ENCODE results near the gene ASCC3.
A peak's percentile ranks its signal among the peaks of the same experiment; 100 is the strongest.
"Not testable (repeated sequence)": the region's sequence is repeated elsewhere in the genome, so short reads cannot be mapped to it uniquely, and the experiment has no call there.

ASCC3 gene

DNA sequence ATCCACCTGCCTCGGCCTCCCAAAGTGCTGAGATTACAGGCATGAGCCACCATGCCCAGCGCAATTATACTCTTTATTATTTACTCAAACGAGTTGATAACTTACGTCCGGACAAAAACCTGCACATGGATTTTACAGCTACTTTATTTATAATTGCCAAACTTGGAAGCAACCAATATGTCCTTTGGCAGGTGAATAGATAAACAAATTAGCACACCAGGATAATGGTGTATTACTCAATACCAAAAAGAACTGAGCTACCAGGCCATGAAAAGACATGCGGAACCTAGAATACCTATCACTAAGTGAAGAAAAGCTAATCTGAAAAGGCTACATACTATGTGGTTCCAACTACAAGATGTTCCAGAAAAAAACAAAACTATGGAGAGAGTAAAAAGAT is 168.1 kb downstream of the ASCC3 start:
- no peak for DNase-seq

DNA sequence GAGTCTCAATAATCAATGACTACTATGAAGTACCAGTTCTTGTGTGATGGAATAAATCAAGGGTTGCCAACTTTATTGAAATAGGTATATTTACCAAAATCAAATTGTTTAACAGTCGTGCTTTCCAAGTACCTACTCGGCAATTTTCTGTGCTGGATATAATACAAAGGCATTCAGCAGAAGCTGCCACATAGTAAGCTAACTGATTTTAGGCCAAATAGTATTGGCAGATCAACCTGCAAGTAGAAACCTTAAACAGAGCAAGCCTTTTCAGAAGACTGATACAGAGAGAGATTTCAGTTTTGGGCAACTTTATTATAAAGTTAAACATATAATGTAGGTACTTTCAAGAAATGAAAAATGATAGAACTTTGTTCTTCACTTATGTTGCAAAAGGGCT is 174.6 kb downstream of the ASCC3 start:
- no peak for DNase-seq

DNA sequence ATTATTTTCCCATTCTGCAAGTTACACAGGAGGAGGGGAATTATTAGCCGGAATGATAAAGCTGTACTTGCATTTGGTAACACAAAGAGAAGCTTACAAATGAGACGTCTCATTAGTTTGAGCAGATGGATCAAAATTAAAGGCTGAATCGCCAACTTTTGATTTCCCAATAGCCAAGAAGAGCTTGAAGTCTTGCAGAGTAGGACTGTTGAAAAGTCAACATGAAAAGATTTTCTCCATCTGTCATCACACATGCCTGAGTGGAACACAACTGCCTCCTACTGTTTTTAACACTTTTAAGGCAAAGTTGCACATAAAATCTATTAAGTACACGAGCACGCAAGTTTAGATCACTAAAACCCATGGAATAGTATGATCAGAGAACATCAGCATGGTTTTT is 176.2 kb downstream of the ASCC3 start:
- peak; percentile 67 for DNase-seq

DNA sequence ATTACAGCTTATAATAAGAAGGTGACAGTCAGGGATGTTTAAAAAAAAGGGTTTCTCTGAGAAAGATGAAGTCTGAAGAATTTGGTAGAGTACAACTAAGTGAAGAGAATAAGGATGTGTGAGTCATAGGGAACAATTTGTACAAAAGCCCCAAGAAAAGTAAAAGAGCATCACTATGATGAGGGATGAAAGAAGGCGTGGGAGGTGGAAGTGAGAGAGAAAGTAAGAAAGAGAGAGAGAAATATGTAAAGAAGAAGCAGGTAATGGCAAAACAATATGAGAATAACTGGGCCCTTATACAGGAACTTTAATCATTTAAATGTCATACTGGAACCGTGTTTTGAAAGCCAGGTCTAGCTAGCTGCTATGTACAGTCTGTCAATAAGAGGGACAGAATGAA is 179.4 kb downstream of the ASCC3 start:
- no peak for DNase-seq

DNA sequence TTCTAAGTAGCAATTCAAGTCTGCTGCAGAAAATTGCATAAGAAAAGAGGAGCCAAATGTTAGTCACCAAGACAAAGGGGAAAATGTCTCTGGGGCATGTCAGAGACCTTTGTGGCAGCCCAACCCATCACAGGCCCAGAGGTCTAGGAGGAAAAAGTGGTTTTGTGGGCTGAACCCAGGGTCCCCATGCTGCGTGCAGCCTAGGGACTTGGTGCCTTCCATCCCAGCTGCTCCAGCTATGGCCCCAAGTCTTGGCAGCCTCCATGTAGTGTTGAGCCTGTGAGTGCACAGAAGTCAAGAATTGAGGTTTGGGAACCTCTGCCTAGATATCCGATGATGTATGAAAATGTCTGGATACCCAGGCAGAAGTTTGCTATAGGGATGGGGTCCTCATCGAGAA is 181.1 kb downstream of the ASCC3 start:
- DNase-seq: no peak

DNA sequence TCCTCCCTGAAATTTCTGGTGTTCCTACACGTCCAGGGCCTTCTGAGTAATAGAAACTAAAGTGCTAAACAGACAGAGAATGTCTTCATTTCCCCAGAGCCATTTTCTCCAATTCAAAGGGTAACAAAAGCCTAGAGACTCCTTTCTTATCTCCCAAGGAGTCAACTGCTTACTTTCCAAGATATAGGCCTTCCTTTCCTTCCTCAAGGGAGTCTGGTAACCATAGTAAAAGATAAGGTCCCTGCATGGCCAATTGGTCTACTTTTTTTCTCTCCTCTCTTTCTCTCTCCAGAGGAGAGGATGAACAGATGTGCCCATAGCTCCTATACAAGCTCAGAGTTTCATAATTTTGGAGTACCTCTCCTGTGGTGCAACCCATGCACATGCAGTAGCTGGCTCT is 185.7 kb downstream of the ASCC3 start:
- DNase-seq: no peak

DNA sequence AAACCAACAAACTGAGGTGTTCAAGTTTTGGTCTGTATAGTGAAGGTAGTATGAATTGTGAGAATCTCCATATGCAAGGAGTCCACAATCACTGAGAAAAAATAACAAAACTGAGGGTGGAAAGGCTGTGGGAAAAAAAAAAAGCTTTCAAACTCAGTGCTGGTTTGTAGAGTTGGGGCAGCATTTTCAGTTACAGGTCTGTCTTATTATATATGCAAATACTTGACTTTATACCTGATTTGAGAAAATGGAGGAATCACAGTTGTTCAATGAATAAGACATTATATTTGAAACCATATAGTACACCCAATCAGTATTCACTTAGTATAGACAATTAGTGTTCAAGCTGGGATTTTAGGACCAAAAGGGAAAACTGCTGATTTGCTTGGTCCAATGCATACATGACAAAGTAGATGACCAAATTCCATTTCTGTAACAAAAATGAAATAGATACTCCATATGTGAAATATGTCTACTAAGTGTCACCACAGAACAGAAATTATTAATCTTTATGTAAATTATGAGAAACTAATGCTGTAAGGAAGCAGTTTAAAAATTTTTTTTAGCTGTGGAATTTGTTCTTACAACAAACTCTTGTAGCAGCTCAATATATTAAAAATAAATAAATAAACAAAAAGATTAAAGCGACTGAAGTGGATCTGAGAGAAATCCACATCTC is 187.7 kb downstream of the ASCC3 start:
- no peak for DNase-seq

DNA sequence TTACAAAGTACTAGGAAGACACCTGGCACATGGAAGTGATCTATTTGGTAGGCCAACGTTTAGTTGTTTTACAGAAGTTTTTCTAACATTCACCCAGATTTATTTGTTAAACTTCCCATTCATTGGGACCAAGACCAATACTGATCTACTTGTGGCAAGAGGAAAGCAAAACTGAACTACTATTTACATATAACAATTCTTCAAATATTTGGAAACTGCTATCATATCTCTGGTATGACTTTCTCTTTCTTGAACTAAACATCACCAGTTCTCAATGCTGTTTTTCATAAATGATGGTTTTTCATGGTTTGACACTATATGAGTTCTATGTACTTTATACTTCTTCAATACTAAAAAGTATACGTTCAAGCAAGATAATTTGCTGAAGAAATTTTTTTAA is 189.2 kb downstream of the ASCC3 start:
- no peak for DNase-seq

DNA sequence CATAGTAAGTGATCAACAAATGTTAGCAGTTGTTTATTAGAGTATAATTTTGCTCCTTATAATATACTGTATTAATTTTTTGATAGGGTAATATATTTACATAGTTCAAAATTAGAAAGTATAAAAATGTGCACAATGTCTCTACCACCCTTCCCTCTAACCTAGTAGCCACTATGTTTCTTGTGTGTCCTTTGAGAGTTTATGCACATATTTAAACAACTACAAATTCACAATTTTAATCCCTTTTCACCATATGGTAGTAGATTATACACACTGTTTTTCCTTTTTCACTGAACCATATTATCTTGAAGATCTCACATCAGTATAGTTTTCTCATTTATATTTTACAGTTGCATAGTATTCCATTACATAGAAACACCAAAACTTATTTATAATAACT is 194.9 kb downstream of the ASCC3 start:
- DNase-seq: no peak

DNA sequence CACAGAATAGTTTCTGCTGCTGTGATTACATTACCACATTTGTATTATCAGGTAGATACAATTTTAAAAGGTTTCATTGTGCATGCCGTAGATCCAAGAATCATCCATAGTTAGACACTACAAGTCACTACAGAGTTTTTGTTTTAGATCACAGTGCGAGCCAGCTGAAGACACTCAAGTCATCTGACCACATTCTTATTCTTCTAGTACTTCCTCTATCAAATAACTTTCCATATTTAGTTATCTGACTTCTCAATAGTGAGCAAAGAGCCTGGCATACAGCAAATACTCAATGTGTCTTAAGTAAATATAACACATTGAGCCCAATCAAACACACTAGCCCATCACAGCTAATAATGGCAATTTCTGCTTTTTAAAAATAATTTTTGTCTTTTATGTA is 195.4 kb downstream of the ASCC3 start:
- DNase-seq: no peak

DNA sequence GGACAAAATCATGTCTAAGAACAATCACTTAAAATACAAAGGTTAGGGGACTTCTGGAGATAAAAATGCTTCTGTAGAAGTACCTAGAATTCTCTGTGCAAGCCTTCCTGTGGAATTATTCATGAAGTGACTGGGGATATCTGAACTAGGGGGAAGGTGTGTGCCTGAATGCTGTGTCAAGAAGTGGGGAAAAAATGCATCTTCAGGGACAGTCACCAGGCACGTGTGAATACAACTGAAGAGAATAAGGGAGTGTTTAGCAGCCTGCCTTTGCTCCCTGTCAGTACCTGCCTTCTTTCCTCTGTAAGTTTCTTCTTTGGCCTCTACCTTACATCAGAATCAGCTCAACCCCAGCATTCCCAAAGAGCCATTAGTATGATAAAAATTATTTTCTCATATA is 201.0 kb downstream of the ASCC3 start:
- DNase-seq: no peak

DNA sequence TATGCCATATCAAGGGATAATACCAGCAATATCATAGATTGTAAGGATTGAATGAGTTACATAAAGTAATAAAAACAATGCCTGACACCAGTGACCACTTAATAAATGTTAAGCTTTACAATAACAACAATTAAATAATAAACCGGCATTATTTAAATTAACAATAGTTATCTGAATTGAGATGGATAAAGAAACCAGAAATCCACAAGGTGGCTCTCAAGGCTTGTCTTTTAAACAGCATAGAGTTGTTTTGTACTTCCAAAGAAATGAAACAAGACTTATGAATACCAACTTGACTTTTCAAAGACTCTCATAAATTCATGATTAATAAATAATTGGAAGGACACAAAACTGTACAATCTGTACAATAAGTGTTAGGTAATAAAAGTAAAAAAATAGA is 203.1 kb downstream of the ASCC3 start:
- DNase-seq: no peak

DNA sequence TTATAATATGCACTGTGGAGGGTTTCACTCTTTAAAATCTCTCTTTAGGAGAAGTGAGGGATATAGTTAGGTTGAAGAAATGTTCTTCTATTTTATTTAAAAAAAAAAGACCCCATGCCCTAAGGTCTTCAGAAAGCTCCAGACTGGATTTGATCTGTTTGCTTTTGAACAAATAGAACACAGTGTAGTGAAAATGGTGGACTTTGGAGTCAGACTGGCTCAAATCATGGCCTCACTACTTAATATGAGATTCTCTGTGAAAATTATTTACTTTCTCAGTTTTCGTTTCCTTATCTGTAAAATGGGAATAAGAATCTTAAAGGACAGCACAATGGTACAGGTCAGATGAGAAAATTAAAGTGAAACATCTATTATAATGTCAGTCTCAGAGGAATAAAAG is 203.9 kb downstream of the ASCC3 start:
- DNase-seq: no peak

DNA sequence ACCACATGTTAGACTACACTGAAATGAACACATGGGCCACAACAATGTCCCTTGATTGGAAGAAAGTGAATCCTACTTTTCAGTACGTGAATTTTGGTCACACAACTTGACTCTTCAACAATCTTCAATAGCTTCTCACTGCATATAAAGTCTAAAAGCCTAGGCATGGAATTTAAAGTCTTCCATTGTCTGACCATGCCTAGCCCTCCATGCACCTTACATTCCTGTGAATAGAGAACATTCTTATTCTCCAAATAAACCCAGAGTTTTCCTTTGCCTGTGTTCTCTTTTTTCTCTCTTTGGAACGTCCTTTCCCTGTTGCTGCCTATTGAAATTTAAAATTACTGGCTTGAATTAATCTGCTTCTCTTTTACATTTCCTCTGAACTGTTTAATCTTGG is 207.5 kb downstream of the ASCC3 start:
- DNase-seq: no peak

DNA sequence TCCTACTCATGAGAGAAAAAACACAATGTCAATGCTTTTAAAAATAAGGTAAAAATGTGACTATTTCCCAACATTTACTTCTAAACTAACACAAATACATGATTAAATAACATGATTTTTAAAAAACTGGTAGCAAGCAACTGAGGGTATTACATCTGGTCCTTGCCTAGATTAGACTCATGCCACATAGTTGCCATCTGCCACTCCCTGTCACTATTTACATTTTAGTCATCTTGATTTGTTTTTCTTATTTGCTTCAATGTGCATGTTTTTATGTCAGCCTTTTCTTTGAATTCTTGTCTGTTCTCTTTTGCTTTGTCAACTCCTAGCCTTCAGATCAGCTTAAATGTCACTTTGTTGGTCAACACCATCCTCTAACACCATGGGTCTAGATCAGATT is 209.4 kb downstream of the ASCC3 start:
- peak; percentile 41 for DNase-seq

DNA sequence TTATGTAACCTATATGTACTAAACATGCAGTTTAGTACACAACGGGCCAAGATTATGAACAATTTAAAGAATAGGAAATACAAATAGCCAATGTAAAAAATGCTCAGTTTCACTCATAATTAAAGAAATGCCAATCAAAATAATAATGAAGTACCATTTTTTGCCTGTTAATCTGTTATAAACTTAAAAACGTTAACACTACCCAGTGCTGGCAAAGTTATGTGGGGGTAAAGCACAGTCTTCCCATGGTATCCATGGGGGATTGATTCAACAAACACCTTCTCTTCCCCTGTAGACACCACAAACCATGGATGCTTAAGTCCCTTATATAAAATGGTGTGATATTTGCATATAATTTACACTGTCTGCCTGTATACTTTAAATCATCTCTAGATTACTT is 211.1 kb downstream of the ASCC3 start:
- DNase-seq: no peak

DNA sequence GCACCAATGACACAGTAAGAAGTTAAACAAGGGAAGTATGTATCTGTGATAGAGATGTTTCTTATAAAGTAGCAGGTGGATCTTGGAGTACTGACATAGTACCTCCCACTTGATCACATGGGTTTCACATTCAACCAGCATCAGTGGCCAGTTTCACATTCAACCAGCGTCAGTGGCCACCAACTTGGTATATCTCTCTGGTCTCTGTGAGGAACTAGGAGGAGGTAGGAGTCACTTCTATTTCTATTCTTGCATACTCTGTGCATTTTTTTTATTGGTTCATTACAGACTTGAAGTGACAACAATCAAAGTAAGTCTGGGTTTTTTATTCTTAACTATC is 216.1 kb downstream of the ASCC3 start:
- no peak for DNase-seq

DNA sequence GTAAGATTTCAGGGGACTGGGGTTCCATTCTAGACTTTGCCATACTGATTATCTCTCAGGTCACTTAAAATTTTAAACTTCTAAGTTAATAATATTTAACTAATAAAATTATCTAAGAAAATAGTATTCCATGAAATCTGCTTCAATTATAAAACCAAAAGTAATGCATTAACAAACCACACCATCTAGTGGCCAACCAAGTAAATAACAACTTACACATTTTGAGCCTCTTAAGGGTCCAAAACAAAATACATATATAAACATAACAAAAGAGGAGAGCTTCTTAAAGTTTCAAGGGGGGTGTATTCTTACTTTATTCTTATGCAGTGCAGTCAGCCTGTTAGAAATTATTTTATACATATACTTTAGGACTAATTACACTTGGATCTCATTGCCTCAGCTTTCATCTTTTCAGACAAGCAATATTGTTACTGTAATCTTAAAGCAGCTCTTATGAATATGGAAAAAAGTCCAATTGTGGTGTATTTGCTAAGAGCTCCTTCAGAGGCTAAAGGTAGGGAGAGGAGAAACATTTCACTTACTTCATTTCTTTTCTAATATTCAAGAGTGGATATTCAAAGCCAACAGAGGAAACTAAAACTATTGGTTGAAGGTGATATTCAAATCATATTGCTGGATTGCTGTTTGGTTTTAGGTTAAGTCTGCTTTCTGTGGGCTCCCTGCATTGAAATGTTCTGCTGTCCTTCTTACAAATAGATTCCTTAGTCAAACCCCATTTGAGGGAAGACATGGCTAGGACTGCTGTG is 216.7 kb downstream of the ASCC3 start:
- peak; percentile 34 for DNase-seq

DNA sequence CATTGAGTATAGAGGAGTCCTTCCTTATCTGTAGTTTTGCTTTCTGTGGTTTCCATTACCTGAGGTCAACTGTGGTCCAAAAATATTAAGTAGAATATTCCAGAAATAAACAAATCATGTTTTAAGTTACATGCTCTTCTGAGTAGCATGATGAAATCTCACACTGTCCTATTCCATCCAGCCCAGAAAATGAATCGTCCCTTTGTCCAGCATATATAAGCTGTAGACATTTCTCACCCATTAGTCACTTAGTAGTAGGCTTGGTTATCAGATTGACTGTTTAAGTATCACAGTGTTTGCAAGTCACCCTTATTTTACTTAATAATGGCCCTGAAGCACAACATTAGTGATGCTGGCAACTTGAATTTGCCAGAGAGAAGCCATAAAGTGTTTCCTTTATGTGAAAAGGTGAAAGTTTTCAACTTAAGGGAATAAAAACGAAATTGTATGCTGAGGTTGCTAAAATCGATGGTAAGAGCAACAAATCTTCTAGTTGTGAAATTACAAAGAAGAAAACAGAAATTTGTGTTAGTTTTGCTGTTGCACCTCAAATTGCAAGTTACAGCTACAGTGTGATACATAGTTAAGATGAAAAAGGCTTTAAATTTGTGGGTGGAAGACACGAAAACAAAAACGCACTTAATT is 217.8 kb downstream of the ASCC3 start:
- DNase-seq: no peak

DNA sequence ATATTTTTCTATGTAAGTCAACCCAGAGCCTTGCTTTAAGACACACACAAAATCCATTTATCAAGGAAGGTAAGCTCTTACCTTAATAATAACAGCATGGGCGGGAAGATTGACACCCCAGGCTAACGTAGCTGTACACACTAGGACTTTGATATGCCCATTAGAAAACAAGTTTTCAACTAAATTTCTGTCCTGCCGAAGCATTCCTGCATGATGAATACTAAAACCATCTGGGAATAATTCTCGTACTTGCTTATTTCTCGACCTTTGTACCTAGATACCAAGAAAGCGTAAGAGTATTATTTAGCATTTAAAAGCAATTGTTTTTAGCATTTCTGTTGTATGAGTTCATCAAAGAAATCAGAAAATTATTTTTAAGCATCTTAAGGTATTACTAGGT is 218.9 kb downstream of the ASCC3 start:
- no peak for DNase-seq

DNA sequence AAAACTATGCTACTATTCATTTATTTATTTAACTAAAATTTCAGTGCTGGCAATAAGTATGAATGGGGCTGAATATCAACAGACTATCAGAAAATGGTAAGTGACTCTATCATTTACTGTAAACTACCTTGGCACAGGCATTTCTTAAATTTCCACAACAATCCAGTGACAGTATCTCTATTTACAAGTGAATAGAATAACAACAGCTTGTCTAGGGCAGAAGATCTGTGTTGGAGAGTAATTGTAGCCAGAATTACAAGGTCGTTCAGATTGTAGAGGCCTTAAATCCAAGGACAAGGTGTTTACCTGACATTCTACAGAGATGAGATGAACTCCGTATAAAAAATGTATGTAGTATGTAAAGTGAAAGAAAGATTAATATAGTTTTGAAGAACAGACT is 222.6 kb downstream of the ASCC3 start:
- DNase-seq: no peak

DNA sequence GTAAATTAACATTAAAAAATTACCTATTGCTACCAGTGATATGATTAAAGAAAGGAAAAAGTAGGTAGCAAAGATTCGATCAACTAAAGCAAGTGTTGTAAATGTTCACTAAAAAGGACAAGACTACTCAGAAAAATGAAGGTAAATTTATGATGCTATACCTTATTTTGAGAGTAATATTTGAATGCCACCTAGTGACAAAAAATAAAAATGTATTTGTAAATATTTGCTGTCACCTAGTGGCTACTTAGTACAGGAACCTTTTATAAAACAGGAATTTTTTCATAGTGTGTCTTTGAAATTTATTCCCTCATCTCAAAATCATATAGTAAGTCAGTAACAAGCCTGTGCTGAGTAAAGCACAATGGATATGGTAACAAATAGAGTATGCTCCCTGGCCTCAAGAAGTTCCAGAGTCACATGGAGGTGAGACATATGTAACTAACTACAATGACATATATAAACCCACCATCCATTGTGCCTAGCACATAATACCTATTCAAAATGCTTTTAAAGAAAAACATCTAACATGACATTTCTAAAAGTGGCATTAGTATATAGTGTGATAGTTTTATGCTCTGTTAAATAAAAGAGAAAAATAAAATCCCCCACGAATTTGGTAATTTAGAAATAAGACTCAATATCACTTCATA is 223.3 kb downstream of the ASCC3 start:
- peak; percentile 3 for DNase-seq

DNA sequence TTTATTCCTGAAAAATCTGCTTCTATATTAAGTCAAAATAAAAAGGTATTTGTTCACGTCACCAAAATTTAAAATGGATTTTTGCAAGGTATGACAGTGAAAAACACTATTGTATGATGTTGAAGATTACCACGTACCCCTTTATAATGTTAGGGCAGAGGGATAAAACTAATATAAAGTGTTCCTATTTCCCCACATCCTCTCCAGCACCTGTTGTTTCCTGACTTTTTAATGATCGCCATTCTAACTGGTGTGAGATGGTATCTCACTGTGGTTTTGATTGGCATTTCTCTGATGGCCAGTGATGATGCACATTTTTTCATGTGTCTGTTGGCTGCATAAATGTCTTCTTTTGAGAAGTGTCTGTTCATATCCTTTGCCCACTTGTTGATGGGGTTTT is 240.0 kb downstream of the ASCC3 start:
- not testable (repeated sequence) for DNase-seq
